Ovary (tissue), 9 donors: Measurements from ENCODE around the gene C6orf136. TPM values are rescaled to one million over a fixed set of nuclear protein-coding genes. Genes with fewer than 3 reads are reported as not detected.

Source experiments
- DNase-seq, 5 donors: peaks; one replicate each; pipeline ENCODE4 v3.0.0-alpha.2; 2019 to 2020
- H3K27ac ChIP-seq, 2 donors: fragments of 200-600 bp; one replicate each; pipeline versions ENCODE4 v1.5.1 to v1.8.0; 2019 to 2022
- H3K27me3 ChIP-seq: fragments of 200-600 bp; one replicate; pipeline ENCODE4 v1.8.0; 2022
- H3K36me3 ChIP-seq: fragments of 200-600 bp; sonication (generic); one replicate; pipeline ENCODE4 v1.5.1; 2019
- H3K4me1 ChIP-seq: one replicate; pipeline ENCODE4 v1.8.1; 2013; ENCODE audit warnings: mild to moderate bottlenecking, moderate library complexity; ENCODE audit not compliant: insufficient read depth
- H3K4me3 ChIP-seq: fragments of 200-600 bp; sonication (generic); one replicate; pipeline ENCODE4 v1.5.1; 2017
- H3K9me3 ChIP-seq, 2 donors: fragments of 200-600 bp in 1 of 2; sonication (generic) in 1 of 2; one replicate each; pipeline versions ENCODE4 v1.5.1 to v1.8.1; 2013 to 2019; ENCODE audit warnings: mild to moderate bottlenecking in 1 of 2, moderate library complexity in 1 of 2
- EP300 ChIP-seq: sonication (generic); formaldehyde crosslinking; IDR thresholded peaks from one replicate; pipeline ENCODE4 v1.6.1; 2017; ENCODE audit warnings: antibody characterized with exemption
- POLR2A ChIP-seq: fragments of 450-650 bp; IDR thresholded peaks from one replicate; pipeline ENCODE4 v1.6.1; 2017; ENCODE audit warnings: antibody characterized with exemption, mild to moderate bottlenecking, moderate library complexity
- whole genome bisulfite sequencing, 3 donors: extraction: QIAGEN DNeasy Blood & Tissue Kit in 1 of 3; methylation state at CpG; one replicate each; pipeline versions ENCODE4 v1.1.5 to v1.1.7; 2013 to 2017; 5-methylcytosine and 5-hydroxymethylcytosine counted together
- intact Hi-C, 4 donors: fragments of 100-400 bp; cut with DNase I; formaldehyde crosslinking; loops; one replicate each; pipeline versions ENCODE4 v1.11.0 to v1.15.1; 2022 to 2023
- polyA plus RNA-seq, 2 donors: library from polyadenylated mRNA; stranded (reverse); fragments of 200-250 nt in 1 of 2; fragments of 350-450 nt in 1 of 2; fragmentation: Illumina TruSeq in 1 of 2; extraction: RNeasy Lipid Tissue Mini Kit (QIAGEN cat#74804) in 1 of 2; gene quantifications; one replicate each; pipeline ENCODE4 v1.2.3, GENCODE V29; 2013 to 2014
- total RNA-seq, 7 donors: library from RNA; depleted of rRNA in 2 of 7; stranded (reverse); fragments of >200 nt in 2 of 7; fragmentation: NEBNext Ultra II Directional in 3 of 7; extraction: Animal tissue kit (Norgen Biotek cat#: 25700) in 3 of 7; gene quantifications; one replicate each; pipeline versions ENCODE4 v1.1.0 to v1.2.4, GENCODE V29; 2016 to 2023
- TF ChIP-seq, protein P1 (sequence below), 3 donors: fragments of 450-650 bp in 2 of 3; fragments of 200-600 bp in 1 of 3; IDR thresholded peaks; one replicate each; pipeline versions ENCODE4 v1.5.1 to v1.8.0; 2016 to 2022; ENCODE audit warnings: antibody characterized with exemption in 3 of 3, mild to moderate bottlenecking in 1 of 3
- donor health status: DM: no; HTN: no; CAD: no; lungs with moderate emphysema.
- donor health status: DM: no; HTN: no; CAD: no.
- donor health status: Bipolar disorder and iron deficiency.
- donor health status: DM: yes; HTN: yes; CAD: no.
- donor health status: DM: no; HTN: no; CAD: no.
- donor health status: DM: yes; HTN: yes; CAD: no.

The C6orf136 gene
- total and polyA plus RNA-seq, 9 donors = 6.0 to 20.0 (median 12.8) TPM

DNA sequence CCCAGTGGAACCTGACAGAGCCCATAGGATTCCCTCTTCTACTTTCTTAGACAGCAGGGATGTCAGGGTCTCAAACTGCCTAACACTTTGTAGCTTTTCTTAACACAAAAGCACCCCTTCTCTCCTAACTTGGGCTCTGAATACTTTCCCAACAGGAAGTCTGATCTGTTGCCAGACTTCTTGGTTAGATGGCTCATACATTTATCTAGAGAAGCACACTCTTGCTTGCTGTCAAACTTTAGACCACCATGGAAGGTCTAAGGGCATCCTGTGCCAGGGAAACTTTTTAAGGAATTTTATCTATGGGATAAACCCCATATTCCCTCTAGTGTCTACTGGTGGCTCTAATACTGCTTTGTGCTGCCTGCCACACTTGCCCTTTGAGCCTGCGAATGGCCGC lies 3.3 kb upstream of the C6orf136 start:
- no peaks in the 10 kb centered on the region for H3K9me3 ChIP-seq
- no peak overlapping the region for H3K27ac ChIP-seq
- intact Hi-C loops = no loop called here
- TF ChIP-seq EP300 (no peak), POLR2A (no peak)
- TF ChIP-seq, protein P1, sequence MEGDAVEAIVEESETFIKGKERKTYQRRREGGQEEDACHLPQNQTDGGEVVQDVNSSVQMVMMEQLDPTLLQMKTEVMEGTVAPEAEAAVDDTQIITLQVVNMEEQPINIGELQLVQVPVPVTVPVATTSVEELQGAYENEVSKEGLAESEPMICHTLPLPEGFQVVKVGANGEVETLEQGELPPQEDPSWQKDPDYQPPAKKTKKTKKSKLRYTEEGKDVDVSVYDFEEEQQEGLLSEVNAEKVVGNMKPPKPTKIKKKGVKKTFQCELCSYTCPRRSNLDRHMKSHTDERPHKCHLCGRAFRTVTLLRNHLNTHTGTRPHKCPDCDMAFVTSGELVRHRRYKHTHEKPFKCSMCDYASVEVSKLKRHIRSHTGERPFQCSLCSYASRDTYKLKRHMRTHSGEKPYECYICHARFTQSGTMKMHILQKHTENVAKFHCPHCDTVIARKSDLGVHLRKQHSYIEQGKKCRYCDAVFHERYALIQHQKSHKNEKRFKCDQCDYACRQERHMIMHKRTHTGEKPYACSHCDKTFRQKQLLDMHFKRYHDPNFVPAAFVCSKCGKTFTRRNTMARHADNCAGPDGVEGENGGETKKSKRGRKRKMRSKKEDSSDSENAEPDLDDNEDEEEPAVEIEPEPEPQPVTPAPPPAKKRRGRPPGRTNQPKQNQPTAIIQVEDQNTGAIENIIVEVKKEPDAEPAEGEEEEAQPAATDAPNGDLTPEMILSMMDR (IDR thresholded peaks at IDR 0.05) = no peak
- no peak for DNase-seq
- no peak overlapping the region for H3K4me3 ChIP-seq
- 92 to 98% (median 98%) methylated on average over 2 of the region's 2 CpGs for WGBS, 3 donors
- H3K4me1 ChIP-seq = no peaks in the 10 kb centered on the region
- H3K36me3 ChIP-seq = no peaks in the 10 kb centered on the region
- H3K27me3 ChIP-seq = no peaks in the 10 kb centered on the region

- H3K27ac ChIP-seq = no peak overlapping the region
- H3K9me3 ChIP-seq = no peaks in the 10 kb centered on the region
- H3K36me3 ChIP-seq = no peaks in the 10 kb centered on the region
- TF ChIP-seq EP300 = no peak
- TF ChIP-seq, protein P1 (IDR thresholded peaks at IDR 0.05) = no peak
- no peak for TF ChIP-seq POLR2A
- no peak overlapping the region for H3K4me3 ChIP-seq
- no peaks in the 10 kb centered on the region for H3K27me3 ChIP-seq
- intact Hi-C loops = no loop called here
- H3K4me1 ChIP-seq = no peaks in the 10 kb centered on the region
- 72 to 80% (median 77%) methylated on average over 5 of the region's 5 CpGs for WGBS, 3 donors
- no peak for DNase-seq
These were observed 2.2 kb upstream of the C6orf136 start for GRCh38 chr6:30644769-30645168.

- no peaks in the 10 kb centered on the region for H3K4me1 ChIP-seq
- no peak overlapping the region for H3K27ac ChIP-seq
- intact Hi-C loops = no loop called here
- H3K36me3 ChIP-seq = no peaks in the 10 kb centered on the region
- no peak overlapping the region for H3K4me3 ChIP-seq
- DNase-seq = no peak
- no peaks in the 10 kb centered on the region for H3K9me3 ChIP-seq
- no peaks in the 10 kb centered on the region for H3K27me3 ChIP-seq
- WGBS, 3 donors = 42 to 70% (median 58%) methylated on average over 1 of the region's 1 CpG
- TF ChIP-seq, protein P1 (IDR thresholded peaks at IDR 0.05) = no peak
- TF ChIP-seq EP300 (no peak), POLR2A (no peak)
These were observed 944 bp upstream of the C6orf136 start for GRCh38 chr6:30645989-30646388.

- intact Hi-C loops = no loop called here
- DNase-seq = peak; percentile 61 to 80 (median 71)
- WGBS, 3 donors = 0 to 1% (median 0%) methylated on average over 34 to 78 of the region's 78 CpGs
- Histone ChIP-seq H3K9me3 (no peaks in the 10 kb centered on the region), H3K27me3 (no peaks in the 10 kb centered on the region), H3K36me3 (no peaks in the 10 kb centered on the region), H3K27ac (peak overlapping the region; percentile 36 to 81), H3K4me3 (peak overlapping the region; percentile 82), H3K4me1 (no peaks in the 10 kb centered on the region)
- no peak for TF ChIP-seq EP300
- no peak for TF ChIP-seq POLR2A
- TF ChIP-seq, protein P1 (IDR thresholded peaks at IDR 0.05) = no peak
These were observed 546 bp downstream of the C6orf136 start for GRCh38 chr6:30647242-30648116.
